Adrenal gland (tissue), 5 donors: ENCODE measurements around the gene SLC35D2.

ENCODE experiments used
- CTCF ChIP-seq, 6 experiments: fragments of 450-650 bp in 4 of 6; fragments of 200-600 bp in 2 of 6; sonication (generic) in 1 of 6; IDR thresholded peaks; 1 replicate in 5 of 6; 2 replicates in 1 of 6; pipeline versions ENCODE4 v1.5.1 to v1.8.0; 2016 to 2021; ENCODE audit warnings: antibody characterized with exemption in 6 of 6, mild to moderate bottlenecking in 2 of 6, moderate library complexity in 1 of 6
- POLR2A ChIP-seq, 2 donors: fragments of 450-650 bp; IDR thresholded peaks; one replicate each; pipeline ENCODE4 v1.6.1; 2017; ENCODE audit warnings: antibody characterized with exemption in 2 of 2, mild to moderate bottlenecking in 2 of 2, moderate library complexity in 1 of 2
- donor health status: DM: no; HTN: no; CAD: no.

GRCh38 chr9:96382175-96382574 is 1.3 kb downstream of the SLC35D2 start:
- TF ChIP-seq CTCF (IDR thresholded peaks at IDR 0.05) (no peak), POLR2A (IDR thresholded peaks at IDR 0.05) (no peak)
